ENCODE results near the gene PLD5.
"Not testable (repeated sequence)": the region's sequence is repeated elsewhere in the genome, so short reads cannot be mapped to it uniquely, and the experiment has no call there.

Gene PLD5

GRCh38 chr1:242267004-242267403, 257.5 kb downstream of the PLD5 start:
- not testable (repeated sequence) for H3K4me3 Mint-ChIP-seq; H3K27ac Mint-ChIP-seq; H3K4me1 Mint-ChIP-seq (ENCODE audit: low read depth in 2 of 2); H3K9me3 Mint-ChIP-seq; H3K36me3 Mint-ChIP-seq (ENCODE audit: insufficient read depth); H3K27me3 Mint-ChIP-seq; DNase-seq; ATAC-seq (replicated peaks)

DNA sequence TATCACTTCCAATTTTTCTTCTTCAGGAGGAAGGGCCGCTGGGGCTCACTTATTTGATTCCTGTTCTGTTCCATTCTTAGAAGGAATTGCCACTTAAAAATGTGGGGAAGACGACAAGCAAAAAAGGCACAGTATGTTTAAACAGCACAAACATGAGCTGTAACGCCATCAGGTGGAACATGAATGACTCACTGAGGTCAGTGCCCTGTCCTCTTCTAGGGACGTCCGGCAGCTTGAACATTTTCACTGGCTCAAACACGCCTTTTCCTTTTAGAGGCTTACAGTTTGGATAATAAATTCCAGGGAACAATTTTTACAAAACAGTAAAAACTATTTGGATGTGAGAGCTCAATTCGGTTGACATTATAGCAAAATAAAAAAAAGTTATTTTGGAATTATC, 260.1 kb downstream of the PLD5 start:
- not testable (repeated sequence) for H3K27ac Mint-ChIP-seq; H3K36me3 Mint-ChIP-seq (ENCODE audit: insufficient read depth); H3K4me1 Mint-ChIP-seq (ENCODE audit: low read depth in 2 of 2); H3K4me3 Mint-ChIP-seq; DNase-seq; ATAC-seq (replicated peaks); H3K9me3 Mint-ChIP-seq; H3K27me3 Mint-ChIP-seq

DNA sequence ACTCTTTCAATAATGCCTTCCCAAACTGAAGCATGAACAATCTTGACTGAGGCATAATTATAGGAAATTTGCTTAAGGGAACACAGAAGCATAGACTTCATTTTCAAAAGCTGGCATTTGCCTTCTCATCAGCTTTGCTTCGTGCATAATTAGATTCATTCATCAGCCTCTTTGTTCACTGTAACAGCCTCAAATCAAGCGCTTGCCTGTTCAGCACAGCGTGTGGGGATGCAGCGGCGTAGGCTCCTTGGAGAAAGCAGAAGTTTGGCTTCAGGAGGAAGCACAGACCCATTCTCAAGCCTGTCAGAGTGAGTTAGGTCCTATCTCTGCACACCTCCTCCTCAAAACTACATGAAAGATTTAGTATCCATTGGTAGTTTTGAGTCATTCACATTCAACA, 279.2 kb downstream of the PLD5 start:
- H3K4me3 Mint-ChIP-seq, result no peak overlapping the region
- ATAC-seq (replicated peaks), result no peak
- no peaks in the 10 kb centered on the region for H3K9me3 Mint-ChIP-seq
- DNase-seq, result no peak
- H3K27me3 Mint-ChIP-seq, result no peaks in the 10 kb centered on the region
- peaks cover 0 to 1% of the 10 kb centered on the region in 2 donors for H3K4me1 Mint-ChIP-seq (ENCODE audit: low read depth in 2 of 2)
- no peak overlapping the region for H3K27ac Mint-ChIP-seq
- no peaks in the 10 kb centered on the region for H3K36me3 Mint-ChIP-seq (ENCODE audit: insufficient read depth)

- H3K9me3 Mint-ChIP-seq, result no peaks in the 10 kb centered on the region
- no peak overlapping the region for H3K27ac Mint-ChIP-seq
- no peaks in the 10 kb centered on the region for H3K27me3 Mint-ChIP-seq
- peaks cover 0 to 1% of the 10 kb centered on the region in 2 donors for H3K4me1 Mint-ChIP-seq (ENCODE audit: low read depth in 2 of 2)
- no peak for ATAC-seq (replicated peaks)
- H3K36me3 Mint-ChIP-seq (ENCODE audit: insufficient read depth), result no peaks in the 10 kb centered on the region
- no peak overlapping the region for H3K4me3 Mint-ChIP-seq
- DNase-seq, result no peak
Measured at GRCh38 chr1:242243472-242243871, 281.0 kb downstream of the PLD5 start.

GRCh38 chr1:242242983-242243382, 281.5 kb downstream of the PLD5 start:
- DNase-seq (no peak), ATAC-seq (replicated peaks) (no peak)
- no peak overlapping the region for H3K27ac Mint-ChIP-seq
- no peaks in the 10 kb centered on the region for H3K36me3 Mint-ChIP-seq (ENCODE audit: insufficient read depth)
- H3K9me3 Mint-ChIP-seq, result no peaks in the 10 kb centered on the region
- no peaks in the 10 kb centered on the region for H3K27me3 Mint-ChIP-seq
- peaks cover 0 to 1% of the 10 kb centered on the region in 2 donors for H3K4me1 Mint-ChIP-seq (ENCODE audit: low read depth in 2 of 2)
- H3K4me3 Mint-ChIP-seq, result no peak overlapping the region

GRCh38 chr1:242241936-242242335, 282.6 kb downstream of the PLD5 start:
- ATAC-seq (replicated peaks) (no peak), DNase-seq (no peak)
- H3K4me3 Mint-ChIP-seq, result no peak overlapping the region
- H3K27ac Mint-ChIP-seq, result no peak overlapping the region
- no peaks in the 10 kb centered on the region for H3K36me3 Mint-ChIP-seq (ENCODE audit: insufficient read depth)
- no peaks in the 10 kb centered on the region for H3K9me3 Mint-ChIP-seq
- H3K4me1 Mint-ChIP-seq (ENCODE audit: low read depth in 2 of 2), result peaks cover 0 to 1% of the 10 kb centered on the region in 2 donors
- no peaks in the 10 kb centered on the region for H3K27me3 Mint-ChIP-seq

GRCh38 chr1:242240691-242241090, 283.8 kb downstream of the PLD5 start:
- peaks cover 0 to 1% of the 10 kb centered on the region in 2 donors for H3K4me1 Mint-ChIP-seq (ENCODE audit: low read depth in 2 of 2)
- H3K9me3 Mint-ChIP-seq, result no peaks in the 10 kb centered on the region
- no peaks in the 10 kb centered on the region for H3K36me3 Mint-ChIP-seq (ENCODE audit: insufficient read depth)
- H3K27ac Mint-ChIP-seq, result no peak overlapping the region
- DNase-seq (no peak), ATAC-seq (replicated peaks) (no peak)
- H3K27me3 Mint-ChIP-seq, result no peaks in the 10 kb centered on the region
- no peak overlapping the region for H3K4me3 Mint-ChIP-seq

DNA sequence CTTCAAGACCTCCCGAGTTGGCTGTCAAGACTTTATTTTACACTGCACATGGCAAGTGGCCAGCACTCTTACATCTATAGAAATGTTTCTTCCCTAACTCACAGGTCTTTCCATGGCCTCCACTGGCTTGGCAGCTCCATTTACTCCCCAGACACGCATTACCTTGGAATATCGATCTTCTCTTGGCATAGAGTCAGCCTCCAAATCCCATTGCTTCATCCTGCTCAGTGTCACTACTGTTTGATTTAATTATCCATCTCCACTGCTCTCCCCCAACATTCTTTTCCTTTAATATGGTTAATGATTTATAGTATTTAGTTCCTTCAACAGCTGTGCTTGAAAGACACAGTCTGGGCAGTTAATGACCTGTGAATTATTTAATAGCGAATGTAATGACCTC, 284.4 kb downstream of the PLD5 start:
- DNase-seq (no peak), ATAC-seq (replicated peaks) (no peak)
- no peak overlapping the region for H3K27ac Mint-ChIP-seq
- H3K4me3 Mint-ChIP-seq, result no peak overlapping the region
- H3K27me3 Mint-ChIP-seq, result peaks cover 0 to 5% of the 10 kb centered on the region in 2 donors
- H3K9me3 Mint-ChIP-seq, result no peaks in the 10 kb centered on the region
- no peaks in the 10 kb centered on the region for H3K36me3 Mint-ChIP-seq (ENCODE audit: insufficient read depth)
- peaks cover 0 to 1% of the 10 kb centered on the region in 2 donors for H3K4me1 Mint-ChIP-seq (ENCODE audit: low read depth in 2 of 2)

DNA sequence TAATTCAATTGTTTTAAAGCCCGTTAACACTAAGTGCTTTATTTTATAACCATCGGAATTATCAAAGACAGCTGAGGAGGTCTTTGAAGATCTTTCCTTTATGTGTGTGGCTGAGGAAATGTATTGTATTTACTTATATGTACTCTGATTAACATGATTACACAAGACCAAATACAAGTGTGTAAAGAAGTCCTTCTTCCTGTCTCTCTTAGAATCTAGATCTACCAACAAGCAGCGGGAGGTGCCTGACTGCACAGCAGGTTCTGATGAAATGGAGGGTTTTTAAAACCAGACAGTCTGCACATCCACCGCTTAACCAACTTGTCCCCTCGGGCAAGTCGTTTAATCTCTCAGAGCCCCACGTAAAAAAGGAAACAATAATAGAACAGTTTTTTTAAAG, 285.1 kb downstream of the PLD5 start:
- Mint-ChIP-seq H3K4me3 (no peak overlapping the region), H3K27me3 (peaks cover 0 to 9% of the 10 kb centered on the region in 2 donors), H3K27ac (no peak overlapping the region), H3K4me1 (ENCODE audit: low read depth in 2 of 2) (peaks cover 0 to 1% of the 10 kb centered on the region in 2 donors), H3K36me3 (ENCODE audit: insufficient read depth) (no peaks in the 10 kb centered on the region), H3K9me3 (no peaks in the 10 kb centered on the region)
- ATAC-seq (replicated peaks) (no peak), DNase-seq (no peak)

DNA sequence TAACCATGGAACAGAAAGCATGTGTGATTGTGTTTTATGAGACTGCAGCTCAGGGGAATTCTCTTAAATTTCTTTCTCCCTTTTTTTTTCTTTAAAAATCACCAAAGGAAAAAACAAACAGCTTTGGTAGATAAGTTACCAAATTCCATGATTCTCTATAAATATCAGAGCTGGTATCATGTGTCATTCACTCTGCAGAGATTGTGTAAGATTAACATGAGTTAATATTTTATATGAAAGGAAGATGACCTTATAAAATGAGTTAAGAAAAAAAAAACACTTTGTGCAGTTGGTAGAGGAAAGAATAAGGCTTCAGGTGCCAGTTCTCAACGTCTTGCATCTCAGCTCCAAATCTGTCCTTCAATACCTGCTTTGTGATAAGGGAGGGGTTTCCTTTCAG, 287.4 kb downstream of the PLD5 start:
- no peaks in the 10 kb centered on the region for H3K9me3 Mint-ChIP-seq
- DNase-seq, result no peak
- H3K4me1 Mint-ChIP-seq (ENCODE audit: low read depth in 2 of 2), result no peaks in the 10 kb centered on the region
- peaks cover 0 to 15% of the 10 kb centered on the region in 2 donors for H3K27me3 Mint-ChIP-seq
- no peak for ATAC-seq (replicated peaks)
- no peaks in the 10 kb centered on the region for H3K36me3 Mint-ChIP-seq (ENCODE audit: insufficient read depth)
- no peak overlapping the region for H3K4me3 Mint-ChIP-seq
- no peak overlapping the region for H3K27ac Mint-ChIP-seq

GRCh38 chr1:242228991-242229390, 295.5 kb downstream of the PLD5 start:
- Mint-ChIP-seq H3K4me1 (ENCODE audit: low read depth in 2 of 2) (no peaks in the 10 kb centered on the region), H3K27ac (no peak overlapping the region), H3K27me3 (peaks cover 0 to 1% of the 10 kb centered on the region in 2 donors), H3K9me3 (peaks cover 0 to 1% of the 10 kb centered on the region in 2 donors), H3K4me3 (no peak overlapping the region), H3K36me3 (ENCODE audit: insufficient read depth) (no peaks in the 10 kb centered on the region)
- no peak for DNase-seq
- ATAC-seq (replicated peaks), result no peak

GRCh38 chr1:242225767-242226573, 298.5 kb downstream of the PLD5 start:
- H3K36me3 Mint-ChIP-seq (ENCODE audit: insufficient read depth), result no peaks in the 10 kb centered on the region
- DNase-seq, result no peak
- no peak for ATAC-seq (replicated peaks)
- H3K27me3 Mint-ChIP-seq, result no peaks in the 10 kb centered on the region
- H3K27ac Mint-ChIP-seq, result no peak overlapping the region
- peaks cover 0 to 8% of the 10 kb centered on the region in 2 donors for H3K9me3 Mint-ChIP-seq
- H3K4me1 Mint-ChIP-seq (ENCODE audit: low read depth in 2 of 2), result no peaks in the 10 kb centered on the region
- no peak overlapping the region for H3K4me3 Mint-ChIP-seq

DNA sequence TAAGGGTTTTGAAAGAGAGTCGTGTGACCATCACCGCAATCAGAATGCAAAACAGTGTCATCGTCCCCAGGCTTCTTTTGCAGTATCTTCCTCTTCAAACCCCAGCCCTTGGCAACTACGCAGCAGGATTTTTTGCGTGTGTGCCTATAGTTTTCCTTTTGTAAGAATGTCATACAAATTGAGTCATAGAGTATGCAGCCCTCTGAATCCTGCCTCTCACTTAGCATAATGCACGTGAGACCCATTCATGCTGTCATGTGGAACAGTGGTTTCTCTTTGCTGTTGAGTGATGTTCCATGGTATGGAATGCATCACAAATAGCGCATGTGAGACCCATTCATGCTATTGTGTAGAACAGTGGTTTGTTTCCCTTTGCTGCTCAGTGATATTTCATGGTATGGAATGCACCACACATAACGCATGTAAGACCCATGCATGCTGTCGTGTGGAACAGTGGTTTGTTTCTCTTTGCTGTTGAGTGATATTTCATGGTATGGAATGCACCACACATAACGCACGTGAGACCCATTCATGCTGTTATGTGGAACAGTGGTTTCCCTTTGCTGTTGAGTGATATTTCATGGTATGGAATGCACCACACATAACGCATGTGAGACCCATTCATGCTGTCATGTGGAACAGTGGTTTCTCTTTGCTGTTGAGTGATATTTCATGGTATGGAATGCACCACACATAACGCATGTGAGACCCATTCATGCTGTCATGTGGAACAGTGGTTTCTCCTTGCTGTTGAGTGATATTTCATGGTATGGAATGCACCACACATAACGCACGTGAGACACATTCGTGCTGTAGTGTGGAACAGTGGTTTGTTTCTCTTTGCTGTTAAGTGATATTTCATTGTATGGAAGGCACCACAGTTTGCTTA, 299.4 kb downstream of the PLD5 start:
- not testable (repeated sequence) for H3K36me3 Mint-ChIP-seq (ENCODE audit: insufficient read depth); H3K9me3 Mint-ChIP-seq

GRCh38 chr1:242224461-242224860, 300.0 kb downstream of the PLD5 start:
- no peaks in the 10 kb centered on the region for H3K4me1 Mint-ChIP-seq (ENCODE audit: low read depth in 2 of 2)
- no peaks in the 10 kb centered on the region for H3K27me3 Mint-ChIP-seq
- H3K4me3 Mint-ChIP-seq, result no peak overlapping the region
- H3K9me3 Mint-ChIP-seq, result peaks cover 0 to 8% of the 10 kb centered on the region in 2 donors
- ATAC-seq (replicated peaks) (no peak), DNase-seq (no peak)
- no peaks in the 10 kb centered on the region for H3K36me3 Mint-ChIP-seq (ENCODE audit: insufficient read depth)
- no peak overlapping the region for H3K27ac Mint-ChIP-seq

More for the DNA sequence above, 299.4 kb downstream of the PLD5 start:
- H3K27ac Mint-ChIP-seq; ATAC-seq (replicated peaks); H3K4me3 Mint-ChIP-seq; DNase-seq; H3K27me3 Mint-ChIP-seq; H3K4me1 Mint-ChIP-seq (ENCODE audit: low read depth in 2 of 2): not testable (repeated sequence)

Measured in effector memory CD8-positive, alpha-beta T cell (primary cell).